ENCODE results near the gene HECA.

DNA sequence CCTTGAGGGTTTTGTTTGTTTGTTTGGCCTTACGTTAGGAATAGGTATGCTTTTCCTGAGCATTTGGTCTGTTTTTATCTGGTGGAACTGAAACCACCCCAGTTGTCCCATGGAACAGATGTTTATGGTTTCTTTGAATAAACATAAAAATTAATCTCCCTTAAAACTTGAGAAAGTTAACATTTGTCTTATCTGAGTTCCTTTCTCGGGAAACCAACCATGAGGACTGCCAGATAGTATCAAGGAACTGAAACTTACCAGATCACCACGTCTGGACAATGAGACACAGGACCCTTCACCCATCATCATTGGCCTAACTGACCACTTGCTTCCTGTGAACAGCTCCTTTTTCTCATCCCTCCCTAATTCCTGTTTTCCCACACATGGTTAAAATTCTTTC, 15.3 kb upstream of the HECA start:
- TF ChIP-seq POLR2A (IDR thresholded peaks at IDR 0.05; ENCODE audit: low read depth, low read length) (no peak), SPI1 (IDR thresholded peaks at IDR 0.05; ENCODE audit: low read depth, low read length) (no peak)
